ENCODE data around the gene RND2.

RND2 gene

GRCh38 chr17:43069368-43069898, 44.4 kb downstream of the RND2 start:
- H3K27ac Mint-ChIP-seq = no peak overlapping the region
- no peaks in the 10 kb centered on the region for H3K9me3 Mint-ChIP-seq

GRCh38 chr17:43070257-43070656, 45.2 kb downstream of the RND2 start:
- no peaks in the 10 kb centered on the region for H3K4me1 Mint-ChIP-seq
- DNase-seq (ENCODE audit: low spot score in 2 of 2) (no peak), ATAC-seq (no peak)
- peaks cover 69% of the 10 kb centered on the region for H3K36me3 Mint-ChIP-seq
- no peaks in the 10 kb centered on the region for H3K9me3 Mint-ChIP-seq
- H3K4me3 Mint-ChIP-seq = no peak overlapping the region
- no peak overlapping the region for H3K27ac Mint-ChIP-seq

More at GRCh38 chr17:43069368-43069898, 44.4 kb downstream of the RND2 start:
- Mint-ChIP-seq H3K4me3 (no peak overlapping the region), H3K36me3 (peaks cover 62% of the 10 kb centered on the region), H3K4me1 (no peaks in the 10 kb centered on the region)
- DNase-seq (ENCODE audit: low spot score in 2 of 2) (no peak), ATAC-seq (no peak)

GRCh38 chr17:43070872-43071271, 45.8 kb downstream of the RND2 start:
- no peaks in the 10 kb centered on the region for H3K4me1 Mint-ChIP-seq
- DNase-seq (ENCODE audit: low spot score in 2 of 2) (no peak), ATAC-seq (no peak)
- no peaks in the 10 kb centered on the region for H3K9me3 Mint-ChIP-seq
- H3K4me3 Mint-ChIP-seq = no peak overlapping the region
- peaks cover 64% of the 10 kb centered on the region for H3K36me3 Mint-ChIP-seq
- no peak overlapping the region for H3K27ac Mint-ChIP-seq

- no peaks in the 10 kb centered on the region for H3K9me3 Mint-ChIP-seq
- H3K27ac Mint-ChIP-seq = no peak overlapping the region
- H3K4me3 Mint-ChIP-seq = no peak overlapping the region
- DNase-seq (ENCODE audit: low spot score in 2 of 2) (no peak), ATAC-seq (no peak)
- H3K4me1 Mint-ChIP-seq = no peaks in the 10 kb centered on the region
- H3K36me3 Mint-ChIP-seq = peaks cover 48% of the 10 kb centered on the region
These were observed 49.8 kb downstream of the RND2 start for GRCh38 chr17:43074869-43075268.

GRCh38 chr17:43079641-43080302, 54.7 kb downstream of the RND2 start:
- peaks cover 28% of the 10 kb centered on the region for H3K36me3 Mint-ChIP-seq
- ATAC-seq (no peak), DNase-seq (ENCODE audit: low spot score in 2 of 2) (no peak)
- no peak overlapping the region for H3K27ac Mint-ChIP-seq
- no peak overlapping the region for H3K4me3 Mint-ChIP-seq
- no peaks in the 10 kb centered on the region for H3K4me1 Mint-ChIP-seq
- H3K9me3 Mint-ChIP-seq = no peaks in the 10 kb centered on the region

Measured in stimulated activated effector memory CD8-positive, alpha-beta T cell treated with anti-CD3 and anti-CD28 coated beads, Interleukin-12 subunit alpha, Interleukin-12 subunit beta, amount 100 ng/mL, for 72 hours (primary cell).